ENCODE measurements around the gene RICTOR. TPM values are rescaled to one million over a fixed set of nuclear protein-coding genes. Genes with fewer than 3 reads are reported as not detected.

The RICTOR gene
- total RNA-seq, 1 experiment from 2014 or later = 22.4 TPM

GRCh38 chr5:39062530-39062929 is 11.7 kb downstream of the RICTOR start:
- CTCF ChIA-PET = no interaction called here
- POLR2A ChIA-PET = no interaction called here
- Mint-ChIP-seq H3K9me3 (peaks cover 21% of the 10 kb centered on the region), H3K36me3 (peaks cover 28% of the 10 kb centered on the region), H3K4me3 (no peak overlapping the region), H3K27ac (no peak overlapping the region), H3K4me1 (peaks cover 39% of the 10 kb centered on the region), H3K27me3 (ENCODE audit: low read depth) (no peaks in the 10 kb centered on the region; the same call in 1 of the 2 replicates)
- no peak for DNase-seq (ENCODE audit: low spot score)
- TF ChIP-seq PRRX2 (CRISPR knock-in tag; IDR thresholded peaks at IDR 0.05) (no peak), NFATC4 (CRISPR knock-in tag; IDR thresholded peaks at IDR 0.05) (no peak), AFF4 (CRISPR knock-in tag; IDR thresholded peaks at IDR 0.05; ENCODE audit: borderline replicate concordance) (no peak), ZNF317 (CRISPR knock-in tag; IDR thresholded peaks at IDR 0.05; ENCODE audit: borderline replicate concordance, low read depth) (no peak), SOX15 (CRISPR knock-in tag; IDR thresholded peaks at IDR 0.05) (no peak), OVOL2 (CRISPR knock-in tag; IDR thresholded peaks at IDR 0.05; ENCODE audit: borderline replicate concordance) (no peak), ELF4 (CRISPR knock-in tag; IDR thresholded peaks at IDR 0.05; ENCODE audit: low read depth) (no peak), IRF2 (CRISPR knock-in tag; IDR thresholded peaks at IDR 0.05; ENCODE audit: borderline replicate concordance, low read depth) (no peak), NR3C1 (CRISPR knock-in tag; conservative IDR thresholded peaks at IDR 0.05; ENCODE audit: low read depth) (no peak), SMAD3 (CRISPR knock-in tag; IDR thresholded peaks at IDR 0.05; ENCODE audit: borderline replicate concordance) (no peak), ZNF281 (CRISPR knock-in tag; IDR thresholded peaks at IDR 0.05) (no peak), ZNF263 (CRISPR knock-in tag; IDR thresholded peaks at IDR 0.05; ENCODE audit: low read depth) (no peak), AR (CRISPR knock-in tag; IDR thresholded peaks at IDR 0.05) (no peak), FOXK1 (CRISPR knock-in tag; IDR thresholded peaks at IDR 0.05) (no peak), CDX4 (CRISPR knock-in tag; IDR thresholded peaks at IDR 0.05; ENCODE audit: borderline replicate concordance) (no peak), E2F5 (CRISPR knock-in tag; IDR thresholded peaks at IDR 0.05) (no peak)
- ATAC-seq = no peak
